Progenitor cell of endocrine pancreas (in vitro differentiated cells): ENCODE measurements around the gene TK1. TPM values are rescaled to one million over a fixed set of nuclear protein-coding genes. Genes with fewer than 3 reads are reported as not detected.
"Not testable (repeated sequence)": the region's sequence is repeated elsewhere in the genome, so short reads cannot be mapped to it uniquely, and the experiment has no call there.

Experiments used
- DNase-seq: peaks from one replicate; pipeline ENCODE4 v3.0.0; 2021; ENCODE audit warnings: low spot score; ENCODE audit not compliant: unreplicated experiment
- H3K27ac Mint-ChIP-seq: 2 replicates; pipeline ENCODE4 v1.8.0; 2021; ENCODE audit warnings: mild to moderate bottlenecking, moderate library complexity, mixed read lengths
- H3K27me3 Mint-ChIP-seq: 2 replicates; pipeline ENCODE4 v1.8.0; 2021; ENCODE audit warnings: mixed read lengths
- H3K36me3 Mint-ChIP-seq: 2 replicates; pipeline ENCODE4 v1.8.0; 2022; ENCODE audit warnings: mixed read lengths; ENCODE audit not compliant: insufficient read depth
- H3K4me1 Mint-ChIP-seq: 2 replicates; pipeline ENCODE4 v1.8.0; 2021; ENCODE audit warnings: low read depth, mixed read lengths
- H3K4me3 Mint-ChIP-seq: 2 replicates; pipeline ENCODE4 v1.8.0; 2021; ENCODE audit warnings: low read depth, mild to moderate bottlenecking, moderate library complexity, mixed read lengths
- H3K9me3 Mint-ChIP-seq: 2 replicates; pipeline ENCODE4 v1.8.0; 2021; ENCODE audit warnings: low read depth, mixed read lengths
- long read RNA-seq: library from polyadenylated mRNA; unstranded; transcript quantifications from one replicate; pipeline ENCODE4 v2.0.0, GENCODE V29; 2020
- total RNA-seq: library from RNA; stranded (reverse); gene quantifications from 2 replicates; pipeline ENCODE4 v1.2.1, GENCODE V29; 2021
- TF ChIP-seq, protein P1 (sequence below): fragments of 200-600 bp; sonication (generic); IDR thresholded peaks from one replicate; pipeline ENCODE4 v1.5.0; 2021; ENCODE audit warnings: antibody characterized with exemption, mild to moderate bottlenecking; ENCODE audit not compliant: unreplicated experiment

Gene TK1, protein sequence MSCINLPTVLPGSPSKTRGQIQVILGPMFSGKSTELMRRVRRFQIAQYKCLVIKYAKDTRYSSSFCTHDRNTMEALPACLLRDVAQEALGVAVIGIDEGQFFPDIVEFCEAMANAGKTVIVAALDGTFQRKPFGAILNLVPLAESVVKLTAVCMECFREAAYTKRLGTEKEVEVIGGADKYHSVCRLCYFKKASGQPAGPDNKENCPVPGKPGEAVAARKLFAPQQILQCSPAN
- 27.9 and 29.1 TPM in 2 replicates for total RNA-seq
- long read RNA-seq, transcript TK1-201 (7 exons, 1,628 nt), result major isoform, 49 of 52 reads
- long read RNA-seq, partial matches to known transcripts, result 1 of 52 reads
- long read RNA-seq, other reads (novel, unspliced or antisense), result 0 of 52 reads

GRCh38 chr17:78186692-78187595, at the start of gene TK1, which contains the start of gene AFMID:
Gene TK1, minus strand, starts transcription at chr17:78187052. Its CDS starts 58 bp downstream, at chr17:78186994.
Gene AFMID, plus strand, starts transcription at chr17:78187362. Its CDS starts 9 bp downstream, at chr17:78187371.
- Mint-ChIP-seq H3K9me3 (no peaks in the 10 kb centered on the region), H3K27me3 (no peaks in the 10 kb centered on the region), H3K27ac (peak within 1 kb of the TSS; percentile 95), H3K36me3 (peaks cover 4% of the 10 kb centered on the region), H3K4me3 (peak within 1 kb of the TSS; percentile 82), H3K4me1 (peaks cover 14% of the 10 kb centered on the region)
- peak; percentile 99 for DNase-seq
- TF ChIP-seq, protein P1, sequence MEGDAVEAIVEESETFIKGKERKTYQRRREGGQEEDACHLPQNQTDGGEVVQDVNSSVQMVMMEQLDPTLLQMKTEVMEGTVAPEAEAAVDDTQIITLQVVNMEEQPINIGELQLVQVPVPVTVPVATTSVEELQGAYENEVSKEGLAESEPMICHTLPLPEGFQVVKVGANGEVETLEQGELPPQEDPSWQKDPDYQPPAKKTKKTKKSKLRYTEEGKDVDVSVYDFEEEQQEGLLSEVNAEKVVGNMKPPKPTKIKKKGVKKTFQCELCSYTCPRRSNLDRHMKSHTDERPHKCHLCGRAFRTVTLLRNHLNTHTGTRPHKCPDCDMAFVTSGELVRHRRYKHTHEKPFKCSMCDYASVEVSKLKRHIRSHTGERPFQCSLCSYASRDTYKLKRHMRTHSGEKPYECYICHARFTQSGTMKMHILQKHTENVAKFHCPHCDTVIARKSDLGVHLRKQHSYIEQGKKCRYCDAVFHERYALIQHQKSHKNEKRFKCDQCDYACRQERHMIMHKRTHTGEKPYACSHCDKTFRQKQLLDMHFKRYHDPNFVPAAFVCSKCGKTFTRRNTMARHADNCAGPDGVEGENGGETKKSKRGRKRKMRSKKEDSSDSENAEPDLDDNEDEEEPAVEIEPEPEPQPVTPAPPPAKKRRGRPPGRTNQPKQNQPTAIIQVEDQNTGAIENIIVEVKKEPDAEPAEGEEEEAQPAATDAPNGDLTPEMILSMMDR, result peak; percentile 95

DNA sequence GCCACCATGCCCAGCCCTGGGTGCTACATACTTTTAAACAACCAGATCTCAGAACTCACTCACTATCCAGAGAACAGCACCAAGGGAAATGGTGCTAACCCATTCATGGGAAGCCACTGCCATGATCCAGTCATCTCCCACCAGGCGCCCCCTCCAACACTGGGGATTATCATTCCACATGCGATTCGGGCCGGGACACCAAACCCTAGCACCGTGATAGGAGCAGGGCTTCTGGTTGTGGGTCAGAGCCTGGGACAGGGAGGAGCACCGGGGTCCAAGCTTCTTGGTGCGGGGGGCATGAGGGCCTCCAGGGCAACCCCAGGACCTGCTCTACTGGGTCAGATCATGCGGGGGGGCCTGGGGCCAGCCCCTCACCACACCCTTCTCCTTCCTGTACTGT, 49.0 kb upstream of the TK1 start:
- Mint-ChIP-seq H3K27ac (no peak overlapping the region), H3K27me3 (peaks cover 32% of the 10 kb centered on the region), H3K4me3 (no peak overlapping the region), H3K9me3 (no peaks in the 10 kb centered on the region), H3K36me3 (no peaks in the 10 kb centered on the region), H3K4me1 (no peaks in the 10 kb centered on the region)
- no peak for DNase-seq
- TF ChIP-seq, protein P1, result no peak

DNA sequence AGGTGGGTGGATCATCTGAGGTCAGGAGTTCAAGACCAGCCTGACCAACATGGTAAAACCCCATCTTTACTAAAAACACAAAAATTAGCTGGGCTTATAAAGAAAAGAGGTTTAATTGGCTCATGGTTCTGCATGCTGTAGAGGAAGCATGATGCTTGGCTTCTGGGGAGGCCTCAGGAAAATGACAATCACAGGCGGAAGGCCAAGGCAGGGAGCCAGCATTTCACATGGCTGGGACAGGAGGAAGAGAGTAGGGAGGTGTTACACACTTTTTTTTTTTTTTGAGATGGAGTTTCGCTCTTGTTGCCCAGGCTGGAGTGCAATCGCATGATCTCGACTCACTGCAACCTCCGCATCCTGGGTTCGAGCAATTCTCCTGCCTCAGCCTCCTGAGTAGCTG, 48.2 kb upstream of the TK1 start:
- H3K36me3 Mint-ChIP-seq, H3K4me3 Mint-ChIP-seq, H3K27ac Mint-ChIP-seq, H3K4me1 Mint-ChIP-seq, DNase-seq, H3K9me3 Mint-ChIP-seq: not testable (repeated sequence)
- peaks cover 41% of the 10 kb centered on the region for H3K27me3 Mint-ChIP-seq

DNA sequence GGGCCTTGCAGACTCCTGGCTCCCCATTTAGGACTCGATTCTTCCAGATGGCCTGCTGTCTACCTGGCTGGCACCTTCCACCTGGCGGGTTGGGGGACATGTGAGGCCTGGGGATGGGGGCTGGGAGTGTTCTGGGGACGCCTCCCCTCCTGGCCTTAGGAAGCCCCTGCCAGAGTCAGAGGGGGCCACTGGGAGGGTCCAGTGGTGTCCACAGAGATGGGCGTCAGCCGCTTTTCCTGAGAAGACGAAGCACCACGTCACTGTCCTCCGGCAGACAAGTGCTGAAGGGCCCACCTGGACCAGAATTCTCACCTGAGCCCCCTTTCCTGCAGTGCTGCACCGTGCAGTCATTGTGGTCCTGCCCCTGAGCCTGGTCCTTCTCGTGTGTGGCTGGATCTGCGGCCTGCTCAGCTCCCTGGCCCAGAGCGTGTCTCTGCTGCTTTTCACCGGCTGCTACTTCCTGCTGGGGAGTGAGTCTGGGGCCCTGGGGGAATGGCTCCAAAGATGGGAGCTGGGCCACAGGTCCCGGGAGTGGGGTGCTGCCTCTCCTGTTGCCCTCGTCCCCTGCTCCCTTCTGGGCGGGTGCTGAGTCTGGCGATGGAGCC, 47.5 kb upstream of the TK1 start:
- Mint-ChIP-seq H3K36me3 (no peaks in the 10 kb centered on the region), H3K27me3 (peaks cover 42% of the 10 kb centered on the region), H3K4me1 (no peaks in the 10 kb centered on the region), H3K27ac (no peak overlapping the region), H3K4me3 (no peak overlapping the region), H3K9me3 (no peaks in the 10 kb centered on the region)
- DNase-seq, result no peak
- TF ChIP-seq, protein P1, result no peak

DNA sequence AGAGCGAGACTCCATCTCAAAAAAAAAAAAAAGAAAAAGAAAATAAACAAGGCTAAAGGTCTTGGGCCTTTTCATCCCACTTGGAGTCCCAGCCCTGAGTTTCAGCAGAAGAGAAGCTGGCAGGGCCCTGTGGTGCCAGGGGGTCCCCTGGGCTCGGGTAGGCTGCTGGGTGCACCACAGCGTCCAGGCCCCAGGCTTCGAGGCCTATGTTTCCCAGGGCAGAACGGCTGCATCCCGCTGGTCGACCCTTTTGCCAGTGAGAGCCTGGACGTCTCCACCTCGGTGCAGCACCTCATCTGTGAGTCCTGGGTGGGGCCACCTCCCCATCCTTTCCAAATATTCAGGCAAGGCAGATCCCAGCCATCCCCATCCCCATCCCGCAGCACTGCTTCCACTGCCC, 46.8 kb upstream of the TK1 start:
- H3K27ac Mint-ChIP-seq, result no peak overlapping the region

More for the DNA sequence above, 46.8 kb upstream of the TK1 start:
- no peaks in the 10 kb centered on the region for H3K4me1 Mint-ChIP-seq
- H3K36me3 Mint-ChIP-seq, result no peaks in the 10 kb centered on the region
- peaks cover 42% of the 10 kb centered on the region for H3K27me3 Mint-ChIP-seq
- DNase-seq, result no peak
- TF ChIP-seq, protein P1, result no peak
- H3K4me3 Mint-ChIP-seq, result no peak overlapping the region
- no peaks in the 10 kb centered on the region for H3K9me3 Mint-ChIP-seq
